ENCODE results near the gene TRA2B.

TRA2B gene

DNA sequence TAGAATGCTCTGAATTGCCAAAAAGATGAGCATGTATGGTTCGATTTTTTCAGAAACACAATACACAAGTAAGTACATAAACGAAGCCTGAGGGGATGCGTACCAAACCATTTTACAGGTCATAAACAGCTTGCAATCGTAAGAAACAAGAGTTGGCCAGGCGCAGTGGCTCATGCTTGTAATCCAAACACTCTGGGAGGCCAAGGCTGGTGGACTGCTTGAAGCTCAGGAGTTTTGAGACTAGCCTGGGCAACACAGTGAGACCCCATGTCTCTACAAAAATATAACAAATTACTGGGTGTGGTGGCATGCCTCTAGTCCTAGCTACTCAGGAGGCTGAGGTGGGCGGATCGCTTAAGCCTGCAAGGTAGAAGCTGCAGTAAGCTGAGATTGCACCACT, 13.4 kb downstream of the TRA2B start:
- TF ChIP-seq, protein P1, sequence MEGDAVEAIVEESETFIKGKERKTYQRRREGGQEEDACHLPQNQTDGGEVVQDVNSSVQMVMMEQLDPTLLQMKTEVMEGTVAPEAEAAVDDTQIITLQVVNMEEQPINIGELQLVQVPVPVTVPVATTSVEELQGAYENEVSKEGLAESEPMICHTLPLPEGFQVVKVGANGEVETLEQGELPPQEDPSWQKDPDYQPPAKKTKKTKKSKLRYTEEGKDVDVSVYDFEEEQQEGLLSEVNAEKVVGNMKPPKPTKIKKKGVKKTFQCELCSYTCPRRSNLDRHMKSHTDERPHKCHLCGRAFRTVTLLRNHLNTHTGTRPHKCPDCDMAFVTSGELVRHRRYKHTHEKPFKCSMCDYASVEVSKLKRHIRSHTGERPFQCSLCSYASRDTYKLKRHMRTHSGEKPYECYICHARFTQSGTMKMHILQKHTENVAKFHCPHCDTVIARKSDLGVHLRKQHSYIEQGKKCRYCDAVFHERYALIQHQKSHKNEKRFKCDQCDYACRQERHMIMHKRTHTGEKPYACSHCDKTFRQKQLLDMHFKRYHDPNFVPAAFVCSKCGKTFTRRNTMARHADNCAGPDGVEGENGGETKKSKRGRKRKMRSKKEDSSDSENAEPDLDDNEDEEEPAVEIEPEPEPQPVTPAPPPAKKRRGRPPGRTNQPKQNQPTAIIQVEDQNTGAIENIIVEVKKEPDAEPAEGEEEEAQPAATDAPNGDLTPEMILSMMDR (IDR thresholded peaks at IDR 0.05; ENCODE audit: low read depth, low read length, missing control alignments) = no peak
- H3K4me3 ChIP-seq (replicated peaks; ENCODE audit: low read depth, low read length) = no peak overlapping the region
- no peak for DNase-seq (ENCODE audit: extremely low read depth, low read depth)

DNA sequence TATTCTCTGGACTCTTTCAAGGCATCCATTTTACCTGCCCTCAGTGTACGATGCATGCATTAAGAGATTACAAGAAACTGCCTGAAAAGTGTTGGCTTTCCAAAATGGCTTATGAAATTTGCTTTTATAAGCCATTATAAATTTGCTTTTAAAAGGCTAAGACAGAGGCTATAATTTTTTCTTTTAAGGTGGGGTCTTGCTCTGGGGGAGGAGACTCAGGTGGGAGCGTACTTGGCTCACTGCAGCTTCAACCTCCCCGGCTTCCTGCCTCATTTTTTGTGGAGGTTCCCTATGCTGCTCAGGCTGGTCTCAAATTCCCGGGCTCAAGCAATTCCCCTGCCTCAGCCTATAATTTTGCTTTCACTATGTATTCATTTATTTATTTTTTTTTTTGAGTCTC, 17.6 kb downstream of the TRA2B start:
- no peak overlapping the region for H3K4me3 ChIP-seq (replicated peaks; ENCODE audit: low read depth, low read length)
- TF ChIP-seq, protein P1 (IDR thresholded peaks at IDR 0.05; ENCODE audit: low read depth, low read length, missing control alignments) = no peak
- DNase-seq (ENCODE audit: extremely low read depth, low read depth) = no peak

DNA sequence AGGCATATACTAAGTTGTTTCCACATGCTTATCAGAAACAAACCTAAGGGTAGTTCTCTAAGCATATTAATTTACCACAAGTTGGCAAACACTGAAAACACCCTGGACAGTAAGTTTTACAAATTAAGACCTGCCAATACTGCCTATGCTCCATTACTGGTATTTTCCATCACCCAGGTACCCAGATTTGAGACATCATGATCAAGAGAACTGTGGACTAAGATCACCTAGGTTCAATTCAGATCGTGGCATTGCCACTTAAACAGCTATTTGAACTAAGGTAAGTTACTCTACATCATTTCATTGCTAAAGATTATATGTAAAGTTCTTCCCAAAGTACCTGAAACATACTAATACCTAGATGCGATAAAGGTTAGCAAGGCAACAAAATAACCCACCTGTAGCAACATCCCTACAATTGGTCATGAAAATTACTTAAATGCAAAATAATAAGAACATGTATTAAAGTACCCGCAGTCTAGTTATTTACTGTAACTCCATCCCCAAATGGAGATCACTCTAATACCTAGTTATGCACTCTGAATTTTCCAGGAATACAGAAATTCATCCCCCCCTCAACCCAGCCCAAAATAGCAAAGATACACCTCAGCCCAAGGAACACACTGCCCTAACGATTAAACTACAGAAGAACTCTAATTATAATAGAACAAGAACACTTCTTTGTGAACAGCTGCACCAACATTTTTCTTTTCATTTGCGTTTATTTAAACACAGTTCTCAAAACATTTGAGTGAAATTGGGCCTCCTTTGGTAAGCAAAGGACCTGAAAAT, 21.6 kb downstream of the TRA2B start:
- no peak overlapping the region for H3K4me3 ChIP-seq (replicated peaks; ENCODE audit: low read depth, low read length)
- no peak for DNase-seq (ENCODE audit: extremely low read depth, low read depth)
- TF ChIP-seq, protein P1 (IDR thresholded peaks at IDR 0.05; ENCODE audit: low read depth, low read length, missing control alignments) = no peak

DNA sequence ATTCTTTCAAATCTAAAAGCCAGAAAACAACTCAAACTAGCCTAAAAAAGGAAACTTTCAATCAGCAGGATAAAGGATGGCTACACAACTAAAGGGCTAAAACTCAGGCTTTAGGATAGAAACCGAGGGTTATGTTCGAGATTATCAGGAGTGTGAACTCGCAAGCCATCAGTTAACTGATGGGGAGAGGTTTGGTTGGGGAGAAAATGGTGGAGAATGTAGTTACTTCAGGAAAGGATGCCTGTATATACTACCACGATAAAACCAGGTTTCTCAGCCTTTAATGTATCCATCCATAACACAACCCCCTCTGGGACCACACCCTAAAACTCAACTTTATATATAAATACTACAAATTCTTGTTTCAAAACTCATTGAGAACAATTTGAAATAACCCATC, 22.2 kb downstream of the TRA2B start:
- TF ChIP-seq, protein P1 (IDR thresholded peaks at IDR 0.05; ENCODE audit: low read depth, low read length, missing control alignments) = no peak
- H3K4me3 ChIP-seq (replicated peaks; ENCODE audit: low read depth, low read length) = no peak overlapping the region
- no peak for DNase-seq (ENCODE audit: extremely low read depth, low read depth)

DNA sequence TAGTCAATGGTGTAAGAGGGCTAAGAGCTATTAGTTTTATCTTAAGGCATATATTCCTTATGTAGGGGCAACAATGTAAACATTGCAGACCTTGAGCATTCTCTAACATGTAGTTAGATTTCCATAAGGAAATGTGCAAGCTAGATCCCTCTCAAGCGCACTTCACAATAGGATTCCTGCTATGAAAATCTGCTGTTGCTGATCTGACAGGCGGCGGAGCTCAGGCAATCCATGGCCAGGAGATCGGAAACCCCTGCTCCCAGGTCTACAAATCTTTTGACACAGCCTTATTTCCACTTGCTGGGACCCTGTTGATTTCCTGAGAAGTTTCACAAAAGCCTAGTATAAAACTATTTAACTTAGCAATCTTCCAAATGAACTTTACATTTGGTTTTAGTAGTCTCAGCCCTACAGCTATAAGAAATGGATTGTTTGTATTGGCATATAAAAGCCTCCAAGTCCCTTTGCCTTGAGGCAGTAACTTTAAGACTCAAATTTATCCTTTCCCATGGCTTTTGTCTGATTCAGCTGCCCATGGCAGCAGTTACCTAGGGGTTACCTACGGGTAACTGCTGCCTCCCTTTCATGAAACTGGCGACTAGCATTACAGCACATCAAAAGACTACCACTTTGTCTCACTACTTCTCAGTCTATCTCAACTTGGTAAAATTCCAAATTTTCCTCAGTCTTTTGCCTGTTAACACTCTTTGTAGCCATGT, 22.7 kb downstream of the TRA2B start:
- TF ChIP-seq, protein P1 (IDR thresholded peaks at IDR 0.05; ENCODE audit: low read depth, low read length, missing control alignments) = no peak
- no peak for DNase-seq (ENCODE audit: extremely low read depth, low read depth)
- no peak overlapping the region for H3K4me3 ChIP-seq (replicated peaks; ENCODE audit: low read depth, low read length)

DNA sequence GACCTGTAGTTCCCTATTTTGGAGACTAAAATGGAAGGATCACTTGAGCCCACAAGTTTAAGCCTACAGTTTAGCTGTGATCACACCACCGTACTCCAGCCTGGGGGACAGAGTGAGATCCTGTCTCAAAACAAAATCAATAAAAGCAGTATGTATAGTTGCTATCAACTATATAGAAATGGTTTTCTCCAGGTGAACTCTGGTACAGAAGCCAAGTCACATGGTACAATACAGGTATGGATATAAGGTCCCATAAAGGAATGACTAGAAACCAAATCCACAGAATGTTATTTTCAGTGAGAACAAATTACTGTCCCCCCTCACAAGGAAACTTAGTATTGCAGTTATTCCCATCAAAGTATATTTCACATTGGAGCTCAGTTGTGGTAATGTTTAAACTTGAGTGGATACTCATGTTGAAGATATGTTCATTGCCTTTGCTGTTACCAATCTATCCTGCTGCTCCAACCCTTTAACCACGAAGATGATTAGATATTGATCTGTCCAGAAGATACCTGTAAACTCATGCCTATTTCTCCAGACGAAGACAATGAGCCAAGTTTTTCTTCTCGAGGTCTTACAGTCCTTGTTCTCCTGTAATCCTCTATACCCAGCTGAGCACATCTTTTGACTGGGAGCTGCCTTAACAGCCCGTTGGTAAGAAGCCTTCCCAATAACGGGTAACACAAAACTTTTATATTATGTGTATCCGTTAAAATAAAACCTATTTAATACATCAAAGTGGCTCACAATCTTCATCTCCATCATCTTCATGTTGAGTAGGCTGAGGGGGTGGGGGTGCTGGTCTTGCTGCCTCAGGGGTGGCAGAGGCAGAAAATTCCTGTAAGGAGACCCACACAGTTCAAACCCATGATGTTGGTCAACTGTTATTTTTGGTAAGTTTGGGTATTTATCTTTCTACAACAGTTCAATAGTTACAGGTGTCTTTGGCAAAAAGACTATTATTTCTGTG, 24.6 kb downstream of the TRA2B start:
- no peak overlapping the region for H3K4me3 ChIP-seq (replicated peaks; ENCODE audit: low read depth, low read length)
- TF ChIP-seq, protein P1 (IDR thresholded peaks at IDR 0.05; ENCODE audit: low read depth, low read length, missing control alignments) = no peak
- no peak for DNase-seq (ENCODE audit: extremely low read depth, low read depth)

All from HFF-Myc (cell line).